Stimulated activated CD4-positive, alpha-beta T cell treated with anti-CD3 and anti-CD28 coated beads, Interleukin-2, amount 100 ng/mL, for 4 hours (primary cell): ENCODE measurements around the gene BFSP2.

ENCODE experiments used
- DNase-seq: peaks from one replicate; pipeline ENCODE4 v3.0.0-alpha.2; 2020; ENCODE audit warnings: low read depth

The BFSP2 gene

DNA sequence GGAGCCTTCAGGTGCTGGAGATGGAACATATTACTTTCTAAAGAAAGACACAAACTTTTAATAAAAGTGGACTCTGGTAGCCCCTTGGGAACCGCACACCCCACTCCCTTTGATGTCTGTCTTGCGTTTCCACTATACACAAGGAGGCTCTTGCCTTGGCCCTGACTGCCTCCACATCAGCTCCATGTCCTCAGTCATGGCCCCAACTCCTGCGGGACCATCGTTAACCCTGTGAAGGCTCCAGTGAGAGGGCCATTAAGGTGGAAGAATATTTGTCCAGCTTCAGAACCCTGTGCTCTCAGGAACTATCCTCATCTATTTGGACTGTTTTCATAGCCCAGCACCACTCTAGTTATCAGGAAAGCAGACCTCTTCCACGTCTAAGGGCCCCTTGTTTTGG lies 16.1 kb upstream of the BFSP2 start:
- DNase-seq, result no peak

GRCh38 chr3:133384331-133385027 lies 15.4 kb upstream of the BFSP2 start:
- no peak for DNase-seq

DNA sequence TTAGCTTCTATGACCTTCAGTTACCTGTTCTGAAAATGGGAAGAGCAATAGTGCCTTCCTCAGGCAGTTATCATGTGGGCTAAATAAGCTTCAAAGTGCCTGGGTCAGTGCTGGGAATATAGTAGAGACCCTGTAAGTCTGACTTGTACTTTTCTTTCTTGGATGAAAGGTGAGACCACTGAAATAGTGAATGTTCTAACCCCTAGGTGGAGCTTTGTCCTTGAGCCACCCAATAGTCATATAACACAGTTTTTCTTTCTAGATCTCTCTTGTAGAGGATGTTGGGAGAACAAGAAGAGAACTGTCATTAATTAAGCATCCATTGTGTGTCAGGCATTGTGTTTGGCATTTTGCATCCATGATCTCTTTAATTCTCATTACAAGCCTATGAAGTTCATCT lies 13.0 kb upstream of the BFSP2 start:
- no peak for DNase-seq

GRCh38 chr3:133387341-133387740 lies 12.5 kb upstream of the BFSP2 start:
- DNase-seq, result no peak

DNA sequence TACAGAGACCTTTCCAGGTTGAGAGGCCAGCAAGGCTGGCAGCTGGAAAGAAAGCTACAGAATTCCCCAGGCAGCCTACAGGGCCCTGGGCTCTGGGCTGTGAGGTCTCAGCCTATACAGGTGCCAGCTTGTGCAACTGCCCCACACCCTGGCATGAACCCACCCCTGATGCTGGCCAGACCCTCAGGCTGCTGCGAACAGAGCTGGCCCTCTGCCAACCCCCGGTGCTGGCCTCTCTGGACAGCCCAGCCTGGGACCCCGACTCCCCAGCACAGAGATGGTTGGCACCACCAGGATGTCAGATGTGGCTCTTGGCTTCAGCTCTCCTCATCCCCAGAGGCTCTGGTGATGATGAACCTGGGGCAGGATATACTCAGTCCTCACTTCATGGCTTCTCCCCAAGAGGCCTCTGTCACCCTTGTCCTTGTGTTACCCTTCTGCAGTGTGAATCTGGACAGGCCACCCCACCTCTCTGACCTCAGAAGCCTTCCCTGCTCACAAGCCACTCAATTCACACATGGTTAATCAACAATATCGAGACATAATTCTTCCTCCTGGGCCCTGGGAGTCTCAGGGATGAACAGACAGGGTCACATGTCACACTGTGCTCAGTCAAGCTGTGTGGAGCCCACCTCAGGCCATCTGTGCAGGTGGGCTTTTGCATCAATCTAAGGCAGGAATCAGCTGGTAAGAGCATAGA lies 11.0 kb upstream of the BFSP2 start:
- no peak for DNase-seq

DNA sequence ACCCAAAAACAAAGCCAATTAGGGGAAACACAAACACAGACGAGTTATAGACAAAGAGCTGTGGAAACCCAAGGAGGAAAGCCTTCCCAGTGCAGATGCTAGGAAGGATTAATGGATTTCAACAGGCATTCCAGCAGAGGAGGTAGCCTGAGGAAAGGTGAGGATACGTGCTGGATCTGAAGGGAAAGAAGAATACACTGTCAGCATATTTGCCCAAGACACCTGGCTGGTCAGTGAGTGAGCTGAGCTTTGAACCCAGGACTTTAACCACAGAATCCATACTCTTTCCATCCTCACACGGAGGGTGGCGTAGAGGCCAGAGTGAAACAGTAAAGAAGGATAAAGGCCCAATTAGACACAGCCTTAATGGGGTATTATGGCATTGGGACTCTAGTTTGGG lies 9.1 kb upstream of the BFSP2 start:
- DNase-seq, result no peak

GRCh38 chr3:133393204-133393603 lies 6.7 kb upstream of the BFSP2 start:
- no peak for DNase-seq

GRCh38 chr3:133393691-133394474 lies 6.0 kb upstream of the BFSP2 start:
- no peak for DNase-seq

- DNase-seq, result no peak
These were observed 5.1 kb upstream of the BFSP2 start for GRCh38 chr3:133394561-133395311.

- DNase-seq, result no peak
These were observed 3.0 kb upstream of the BFSP2 start for GRCh38 chr3:133396906-133397305.

DNA sequence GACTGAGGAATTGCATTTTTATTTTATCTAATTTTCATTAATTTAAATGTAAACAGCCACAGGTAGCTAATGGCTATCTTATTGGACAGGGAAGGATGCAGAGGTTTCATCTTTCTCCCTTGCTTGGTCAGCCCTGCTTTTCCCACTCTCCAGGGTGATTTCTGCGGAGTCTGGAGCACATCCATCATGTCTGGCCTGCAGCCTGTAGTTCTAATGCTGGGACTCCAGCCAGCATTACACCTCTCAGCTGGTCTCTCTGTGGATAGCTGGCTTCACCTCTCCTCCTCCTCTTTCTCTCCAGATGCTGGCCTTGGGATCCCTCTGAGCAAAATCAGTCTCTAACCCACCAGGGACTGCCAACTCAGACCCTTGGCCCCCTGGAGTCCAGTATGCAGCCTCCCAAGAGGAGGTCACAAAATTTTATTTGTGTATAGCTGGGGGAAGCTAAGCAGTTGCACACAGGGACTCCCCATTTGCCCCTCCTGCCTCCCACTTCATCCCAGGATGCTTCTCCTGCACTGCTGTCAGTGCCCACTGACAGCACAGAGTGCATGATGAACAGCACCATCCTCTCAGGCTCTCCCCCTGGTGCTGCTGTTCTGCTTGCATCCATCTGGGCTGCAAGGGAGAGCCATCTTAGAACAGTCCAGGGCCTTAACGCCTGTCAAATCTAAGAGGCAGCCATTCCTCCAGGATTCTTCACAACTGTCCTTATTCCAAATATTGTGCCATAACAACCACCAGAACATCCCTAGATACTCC lies 1.7 kb downstream of the BFSP2 start:
- DNase-seq, result no peak

DNA sequence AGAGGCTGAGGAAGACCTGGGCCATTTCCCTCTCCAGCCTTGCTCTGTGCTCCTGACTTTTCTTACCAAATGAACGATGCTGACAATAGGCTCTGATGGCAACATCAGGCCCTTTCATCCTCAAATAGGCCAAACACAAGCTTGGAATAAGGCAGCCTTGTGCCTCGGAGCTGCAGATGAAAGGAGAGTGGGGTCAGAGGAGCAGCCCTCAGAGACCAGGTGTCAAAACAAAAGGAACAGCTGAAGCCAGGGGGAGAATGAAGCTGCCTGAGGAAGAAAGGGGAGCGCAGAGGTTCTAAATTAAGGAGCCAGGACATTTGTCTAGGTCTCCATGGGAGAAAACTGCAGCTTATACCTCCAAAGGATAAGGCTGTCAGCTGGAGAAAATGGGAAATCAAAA lies 5.1 kb downstream of the BFSP2 start:
- no peak for DNase-seq

DNA sequence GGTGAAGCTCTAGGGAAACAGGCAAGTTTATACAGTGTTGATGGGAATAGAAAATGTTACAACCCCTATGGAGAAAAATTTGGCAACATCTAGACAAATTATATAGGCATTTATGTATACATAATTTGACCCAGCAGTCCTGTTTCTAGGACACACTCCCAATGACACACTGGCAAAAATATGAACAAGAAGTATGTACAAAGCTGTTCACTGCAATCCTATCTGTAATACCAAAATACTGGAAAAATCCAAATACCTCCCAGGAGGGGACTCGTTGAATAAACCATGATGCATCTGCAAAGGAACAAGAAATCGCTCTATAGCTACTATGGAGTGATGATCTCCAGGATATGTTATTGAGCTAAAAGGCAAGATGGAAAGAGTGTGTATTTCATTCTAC lies 8.5 kb downstream of the BFSP2 start:
- DNase-seq, result no peak

- no peak for DNase-seq
These were observed 9.1 kb downstream of the BFSP2 start for GRCh38 chr3:133408961-133409360.

GRCh38 chr3:133410191-133410892 lies 10.5 kb downstream of the BFSP2 start:
- no peak for DNase-seq

GRCh38 chr3:133412183-133413132 lies 12.6 kb downstream of the BFSP2 start:
- DNase-seq, result no peak

- DNase-seq, result no peak
These were observed 13.5 kb downstream of the BFSP2 start for GRCh38 chr3:133413161-133414020.

DNA sequence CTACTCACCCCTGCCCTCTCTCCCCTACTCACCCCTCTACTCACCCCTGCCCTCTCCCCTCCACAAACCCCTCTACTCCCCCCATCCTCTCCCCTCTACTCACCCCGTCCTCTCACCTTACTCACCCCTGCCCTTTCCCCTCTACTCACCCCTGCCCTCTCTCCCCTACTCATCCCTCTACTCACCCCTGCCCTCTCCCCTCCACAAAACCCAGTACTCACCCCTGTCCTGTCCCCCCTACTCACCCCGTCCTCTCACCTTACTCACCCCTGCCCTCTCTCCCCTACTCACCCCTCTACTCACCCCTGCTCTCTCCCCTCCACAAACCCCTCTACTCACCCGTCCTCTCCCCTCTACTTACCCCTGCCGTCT lies 14.2 kb downstream of the BFSP2 start:
- DNase-seq, result no peak

DNA sequence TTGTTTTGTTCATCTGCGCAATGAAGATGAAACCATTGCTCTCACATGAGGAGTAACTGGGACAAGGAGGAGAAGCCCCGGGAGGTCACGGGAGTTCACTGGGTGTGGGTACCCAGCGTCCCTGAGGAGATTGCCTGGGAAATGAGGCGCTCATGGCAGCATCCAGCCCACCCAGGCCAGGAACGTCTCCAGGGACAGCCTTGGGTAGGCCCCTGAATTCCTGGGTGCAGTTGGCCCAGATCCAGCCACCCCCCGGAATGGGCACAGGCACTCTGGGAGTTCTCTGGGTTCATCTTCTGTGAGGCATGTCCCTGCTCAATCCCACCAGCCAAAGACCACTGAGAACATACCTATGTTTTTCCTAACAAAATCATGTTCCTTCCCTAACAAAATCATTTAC lies 18.5 kb downstream of the BFSP2 start:
- no peak for DNase-seq
